SK-N-SH (cell line): ENCODE results near the gene CEP152. TPM values are rescaled to one million over a fixed set of nuclear protein-coding genes. Genes with fewer than 3 reads are reported as not detected.

Source experiments
- CTCF ChIA-PET: fragments of 300-600, 350-600 bp; formaldehyde crosslinking; extraction: SDS; loops from one replicate; lab custom pipeline; 2021; lab: Yijun Ruan, JAX
- POLR2A ChIA-PET: fragments of 350-600 bp; sonication (Branson Sonifier 250); formaldehyde crosslinking; extraction: SDS; loops from one replicate; lab custom pipeline; 2020; ENCODE audit warnings: antibody characterized with exemption, inconsistent platforms; lab: Yijun Ruan, JAX
- DNase-seq: peaks from one replicate; pipeline ENCODE4 v3.0.0; 2012
- H2AFZ ChIP-seq: fragments of 200-600 bp; sonication (generic); 2 replicates; pipeline ENCODE4 v1.8.1; 2016; ENCODE audit warnings: antibody characterized with exemption, mild to moderate bottlenecking, low read depth
- H3F3A ChIP-seq: fragments of 200-600 bp; sonication (generic); replicated peaks from 2 replicates; pipeline ENCODE3; 2016; ENCODE audit warnings: antibody characterized with exemption, mild to moderate bottlenecking; ENCODE audit not compliant: insufficient read depth
- H3K27ac ChIP-seq, 2 experiments: fragments of 200-500 bp in 1 of 2; fragments of 200-600 bp in 1 of 2; sonication (Bioruptor generic) in 1 of 2; sonication (generic), shearing (Covaris generic) in 1 of 2; 2 replicates each; pipeline versions ENCODE4 v1.5.1 to v1.6.1; 2014 to 2016; ENCODE audit warnings: low read depth in 2 of 2, inconsistent platforms in 1 of 2, low read length in 1 of 2, mild to moderate bottlenecking in 1 of 2, mixed read lengths in 1 of 2
- H3K27me3 ChIP-seq: fragments of 200-600 bp; sonication (generic), shearing (Covaris generic); 2 replicates; pipeline ENCODE4 v1.6.1; 2016; ENCODE audit warnings: mixed run types; ENCODE audit not compliant: insufficient read depth
- H3K36me3 ChIP-seq, 2 experiments: fragments of 200-500 bp in 1 of 2; fragments of 200-600 bp in 1 of 2; sonication (Bioruptor generic) in 1 of 2; sonication (generic) in 1 of 2; replicated peaks in 1 of 2; 2 replicates each; pipeline versions ENCODE3 to v1.5.1; 2014 to 2016; ENCODE audit warnings: low read length in 1 of 2, mild to moderate bottlenecking in 1 of 2; ENCODE audit not compliant: insufficient read depth in 2 of 2, control insufficient read depth in 1 of 2
- H3K4me1 ChIP-seq, 2 experiments: fragments of 200-500 bp in 1 of 2; fragments of 200-600 bp in 1 of 2; sonication (Bioruptor generic) in 1 of 2; sonication (generic), shearing (Covaris generic) in 1 of 2; 2 replicates each; pipeline versions ENCODE4 v1.5.1 to v1.6.1; 2014 to 2016; ENCODE audit warnings: low read depth in 1 of 2, low read length in 1 of 2, mixed run types in 1 of 2; ENCODE audit not compliant: insufficient read depth in 2 of 2, control insufficient read depth in 1 of 2
- H3K4me2 ChIP-seq: fragments of 200-600 bp; sonication (generic), shearing (Covaris generic); 2 replicates; pipeline ENCODE4 v1.6.1; 2017; ENCODE audit warnings: mixed run types
- H3K4me3 ChIP-seq, 2 experiments: fragments of 200-500 bp in 1 of 2; fragments of 200-600 bp in 1 of 2; sonication (Bioruptor generic) in 1 of 2; sonication (generic), shearing (Covaris generic) in 1 of 2; 2 replicates each; pipeline versions ENCODE4 v1.5.1 to v1.8.1; 2014 to 2016; ENCODE audit warnings: low read depth in 2 of 2, inconsistent platforms in 1 of 2, low read length in 1 of 2, mild to moderate bottlenecking in 1 of 2, mixed read lengths in 1 of 2, moderate library complexity in 1 of 2
- H3K79me2 ChIP-seq: fragments of 200-600 bp; sonication (generic); 2 replicates; pipeline ENCODE4 v1.8.1; 2017; ENCODE audit warnings: mild to moderate bottlenecking; ENCODE audit not compliant: insufficient read depth
- H3K9ac ChIP-seq: fragments of 200-600 bp; sonication (generic); 2 replicates; pipeline ENCODE4 v1.6.1; 2017; ENCODE audit warnings: mixed run types
- H3K9me2 ChIP-seq: fragments of 200-600 bp; sonication (generic); 2 replicates; pipeline ENCODE4 v1.6.1; 2017; ENCODE audit warnings: mixed run types
- H3K9me3 ChIP-seq: fragments of 200-600 bp; sonication (generic); 2 replicates; pipeline ENCODE4 v1.6.1; 2017; ENCODE audit warnings: mixed run types, mild to moderate bottlenecking, moderate library complexity
- H4K20me1 ChIP-seq: fragments of 200-600 bp; sonication (generic); 2 replicates; pipeline ENCODE4 v1.6.1; 2017; ENCODE audit warnings: mild to moderate bottlenecking, mixed run types; ENCODE audit not compliant: insufficient read depth
- CTCF ChIP-seq: fragments of 200-600 bp; sonication (generic); IDR thresholded peaks from 2 replicates; pipeline ENCODE4 v1.6.1; 2017; ENCODE audit warnings: antibody characterized with exemption, mild to moderate bottlenecking, moderate library complexity
- ELF1 ChIP-seq: IDR thresholded peaks from 2 replicates; pipeline ENCODE4 v1.4.0; 2012
- FOXJ3 ChIP-seq: sonication (generic); formaldehyde crosslinking; IDR thresholded peaks from 2 replicates; pipeline ENCODE4 v1.5.1; 2020; ENCODE audit warnings: mild to moderate bottlenecking, missing genetic modification reagents
- IRF3 ChIP-seq: fragments of 150-350 bp; IDR thresholded peaks from 2 replicates; pipeline ENCODE4 v1.6.1; 2016; ENCODE audit warnings: mild to moderate bottlenecking, low read depth, low read length
- MAX ChIP-seq: IDR thresholded peaks from 2 replicates; pipeline ENCODE4 v1.4.0; 2012; ENCODE audit warnings: low read depth
- NRF1 ChIP-seq: IDR thresholded peaks from 2 replicates; pipeline ENCODE4 v1.6.1; 2012; ENCODE audit warnings: low read depth, mild to moderate bottlenecking, low read length
- PBX3 ChIP-seq: IDR thresholded peaks from 2 replicates; pipeline ENCODE4; 2012
- POLR2AphosphoS5 ChIP-seq: IDR thresholded peaks from 2 replicates; pipeline ENCODE4 v1.6.1; 2012; ENCODE audit warnings: low read depth, low read length
- REST ChIP-seq: IDR thresholded peaks from 2 replicates; pipeline ENCODE4 v1.6.1; 2012; ENCODE audit warnings: mild to moderate bottlenecking, low read depth, low read length, moderate library complexity
- RXRA ChIP-seq: IDR thresholded peaks from 2 replicates; pipeline ENCODE4 v1.4.0; 2012; ENCODE audit warnings: low read depth, mild to moderate bottlenecking, borderline replicate concordance
- TAF1 ChIP-seq: IDR thresholded peaks from 2 replicates; pipeline ENCODE4 v1.6.1; 2012; ENCODE audit warnings: low read depth, mild to moderate bottlenecking, low read length, moderate library complexity, borderline replicate concordance
- USF1 ChIP-seq: IDR thresholded peaks from 2 replicates; pipeline ENCODE4 v1.4.0; 2012; ENCODE audit warnings: low read depth, borderline replicate concordance
- USF2 ChIP-seq: fragments of 150-350 bp; IDR thresholded peaks from 2 replicates; pipeline ENCODE4 v1.6.1; 2017; ENCODE audit warnings: antibody characterized with exemption, low read length, low read depth, borderline replicate concordance
- ZBTB33 ChIP-seq: IDR thresholded peaks from 2 replicates; pipeline ENCODE4 v1.4.0; 2012; ENCODE audit warnings: low read depth, borderline replicate concordance
- WGBS: methylation state at CpG from one replicate; pipeline ENCODE4 v1.1.6; 2017; ENCODE audit warnings: low lambda C conversion rate; 5-methylcytosine and 5-hydroxymethylcytosine counted together
- polyA plus RNA-seq, 3 experiments: library from polyadenylated mRNA; depleted of rRNA; stranded (reverse); fragments of >200 nt; gene quantifications; 2 replicates each; pipeline ENCODE4 v1.2.3, GENCODE V29; 2012

The CEP152 gene
- polyA plus RNA-seq, 1 of the 3 experiments (the other 2 are of a cell fraction) = 0.71 TPM

GRCh38 chr15:48794697-48795134 lies 16.2 kb downstream of the CEP152 start:
- H4K20me1 ChIP-seq = no peaks in the 10 kb centered on the region
- no peaks in the 10 kb centered on the region for H3K27me3 ChIP-seq
- 0 out of 2 replicates have a peak overlapping the region, but pooled peaks have one; percentile 10 for H3K4me2 ChIP-seq
- H3K9ac ChIP-seq = no peak overlapping the region
- H3K9me2 ChIP-seq = no peaks in the 10 kb centered on the region
- H3K4me1 ChIP-seq = peaks cover 5 to 17% of the 10 kb centered on the region in 2 experiments
- TF ChIP-seq ELF1 = peak; percentile 55
- no peak for TF ChIP-seq TAF1
- TF ChIP-seq USF2 = no peak
- TF ChIP-seq MAX = no peak
- TF ChIP-seq ZBTB33 = no peak
- TF ChIP-seq, all 33 proteins: peak for 1
- no peak for DNase-seq
- 100% methylated on average over 2 of the region's 2 CpGs for WGBS
- Histone ChIP-seq H2AFZ (peak overlapping the region; percentile 9; the same call in 1 of the 2 replicates), H3K79me2 (peaks cover 18% of the 10 kb centered on the region), H3K4me3 (no peak overlapping the region), H3K27ac (no peak overlapping the region), H3K9me3 (no peaks in the 10 kb centered on the region), H3F3A (peaks cover 3% of the 10 kb centered on the region), H3K36me3 (peaks cover 29 to 49% of the 10 kb centered on the region in 2 experiments)
- CTCF ChIA-PET = no interaction called here
- POLR2A ChIA-PET = no interaction called here

GRCh38 chr15:48792408-48792807 lies 18.5 kb downstream of the CEP152 start:
- no peaks in the 10 kb centered on the region for H3K9me2 ChIP-seq
- peaks cover 42 to 65% of the 10 kb centered on the region in 2 experiments for H3K36me3 ChIP-seq
- ChIA-PET CTCF (interaction anchor here (0.9 to 2.4 kb wide), 3 partner anchors 9 to 440 kb away, joined by 3 to 10 read pairs (median 3); no protein-coding TSS in a partner anchor), POLR2A (no interaction called here)
- WGBS = 54% methylated on average over 3 of the region's 3 CpGs
- no peaks in the 10 kb centered on the region for H3K79me2 ChIP-seq
- no peak for DNase-seq
- peaks cover 0 to 10% of the 10 kb centered on the region in 2 experiments; a peak in 3 of 4 replicates for H3K4me1 ChIP-seq
- no peak overlapping the region for H3K4me3 ChIP-seq
- H3F3A ChIP-seq = peaks cover 9% of the 10 kb centered on the region
- H3K27me3 ChIP-seq = no peaks in the 10 kb centered on the region
- H3K9ac ChIP-seq = no peak overlapping the region
- no peaks in the 10 kb centered on the region for H4K20me1 ChIP-seq
- no peaks in the 10 kb centered on the region for H3K9me3 ChIP-seq
- no peak overlapping the region for H3K4me2 ChIP-seq
- H2AFZ ChIP-seq = no peak overlapping the region
- H3K27ac ChIP-seq = no peak overlapping the region
- TF ChIP-seq RXRA = no peak
- TF ChIP-seq IRF3 = no peak
- no peak for TF ChIP-seq REST
- TF ChIP-seq ELF1 = no peak
- no peak for TF ChIP-seq POLR2AphosphoS5
- no peak for TF ChIP-seq PBX3
- no peak for TF ChIP-seq FOXJ3
- no peak for TF ChIP-seq NRF1
- TF ChIP-seq TAF1 = no peak
- TF ChIP-seq CTCF = no peak
- TF ChIP-seq USF1 = no peak
